Measurements from ENCODE around the gene ERCC3.

DNA sequence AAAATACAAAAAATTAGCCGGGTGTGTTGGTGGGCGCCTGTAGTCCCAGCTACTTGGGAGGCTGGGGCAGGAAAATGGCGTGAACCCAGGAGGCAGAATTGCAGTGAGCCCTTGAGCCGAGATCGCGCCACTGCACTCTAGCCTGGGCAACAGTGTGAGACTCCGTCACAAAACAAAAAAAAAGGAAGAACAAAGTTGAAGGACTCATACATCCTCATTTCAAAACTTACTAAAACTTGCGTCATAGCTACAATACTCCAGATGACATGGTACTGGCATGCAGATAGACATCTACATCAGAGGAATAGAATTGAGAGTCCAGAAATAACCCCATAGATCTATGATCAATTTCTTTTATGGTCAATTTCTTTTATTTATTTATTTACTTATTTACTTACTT lies 60.2 kb downstream of the ERCC3 start:
- no peak for TF ChIP-seq GATA2 (CRISPR knock-in tag; IDR thresholded peaks at IDR 0.05)
- TF ChIP-seq, protein P1, sequence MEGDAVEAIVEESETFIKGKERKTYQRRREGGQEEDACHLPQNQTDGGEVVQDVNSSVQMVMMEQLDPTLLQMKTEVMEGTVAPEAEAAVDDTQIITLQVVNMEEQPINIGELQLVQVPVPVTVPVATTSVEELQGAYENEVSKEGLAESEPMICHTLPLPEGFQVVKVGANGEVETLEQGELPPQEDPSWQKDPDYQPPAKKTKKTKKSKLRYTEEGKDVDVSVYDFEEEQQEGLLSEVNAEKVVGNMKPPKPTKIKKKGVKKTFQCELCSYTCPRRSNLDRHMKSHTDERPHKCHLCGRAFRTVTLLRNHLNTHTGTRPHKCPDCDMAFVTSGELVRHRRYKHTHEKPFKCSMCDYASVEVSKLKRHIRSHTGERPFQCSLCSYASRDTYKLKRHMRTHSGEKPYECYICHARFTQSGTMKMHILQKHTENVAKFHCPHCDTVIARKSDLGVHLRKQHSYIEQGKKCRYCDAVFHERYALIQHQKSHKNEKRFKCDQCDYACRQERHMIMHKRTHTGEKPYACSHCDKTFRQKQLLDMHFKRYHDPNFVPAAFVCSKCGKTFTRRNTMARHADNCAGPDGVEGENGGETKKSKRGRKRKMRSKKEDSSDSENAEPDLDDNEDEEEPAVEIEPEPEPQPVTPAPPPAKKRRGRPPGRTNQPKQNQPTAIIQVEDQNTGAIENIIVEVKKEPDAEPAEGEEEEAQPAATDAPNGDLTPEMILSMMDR (IDR thresholded peaks at IDR 0.05) = no peak
- no peak for TF ChIP-seq GABPA (IDR thresholded peaks at IDR 0.05; ENCODE audit: low read depth)
- TF ChIP-seq EZH2phosphoT487 (IDR thresholded peaks at IDR 0.05; ENCODE audit: borderline replicate concordance, low read depth) = no peak
- no peak for TF ChIP-seq RFX5 (IDR thresholded peaks at IDR 0.05; ENCODE audit: low read length)
- no peak for TF ChIP-seq POLR2AphosphoS5 (IDR thresholded peaks at IDR 0.05; ENCODE audit: low read depth, low read length)
